Uterus (tissue), 4 donors: ENCODE data around the gene RIT2. TPM values are rescaled to one million over a fixed set of nuclear protein-coding genes. Genes with fewer than 3 reads are reported as not detected.

Experiments
- DNase-seq, 2 donors: peaks; one replicate each; pipeline ENCODE4 v3.0.0-alpha.2; 2019 to 2020
- H3K27ac ChIP-seq, 2 donors: fragments of 200-600 bp; sonication (generic); 1 replicate in 1 of 2; 2 replicates in 1 of 2; pipeline ENCODE4 v1.5.1; 2016 to 2018
- H3K27me3 ChIP-seq, 2 donors: fragments of 200-600 bp; sonication (generic); one replicate each; pipeline ENCODE4 v1.5.1; 2018 to 2019; ENCODE audit warnings: control low read depth in 1 of 2
- H3K36me3 ChIP-seq, 2 donors: fragments of 200-600 bp; sonication (generic); one replicate each; pipeline ENCODE4 v1.5.1; 2019; ENCODE audit warnings: control low read depth in 1 of 2
- H3K4me1 ChIP-seq, 2 donors: fragments of 200-600 bp; sonication (generic); one replicate each; pipeline ENCODE4 v1.5.1; 2018 to 2019; ENCODE audit warnings: control low read depth in 1 of 2
- H3K4me3 ChIP-seq, 2 donors: fragments of 200-600 bp; sonication (generic); 1 replicate in 1 of 2; 2 replicates in 1 of 2; pipeline ENCODE4 v1.5.1; 2018 to 2019; ENCODE audit warnings: mild to moderate bottlenecking in 1 of 2
- H3K9me3 ChIP-seq, 2 donors: fragments of 200-600 bp; sonication (generic); one replicate each; pipeline ENCODE4 v1.5.1; 2019; ENCODE audit warnings: control low read depth in 1 of 2
- POLR2A ChIP-seq, 2 donors: fragments of 450-650 bp; IDR thresholded peaks; one replicate each; pipeline ENCODE4 v1.6.1; 2016; ENCODE audit warnings: antibody characterized with exemption in 2 of 2, mild to moderate bottlenecking in 1 of 2, moderate library complexity in 1 of 2
- intact Hi-C: fragments of 100-400 bp; cut with DNase I; formaldehyde crosslinking; loops from one replicate; pipeline ENCODE4 v1.15.1; 2023; ENCODE audit warnings: low total_unique reads
- total RNA-seq, 4 donors: library from RNA; depleted of rRNA in 3 of 4; stranded (reverse); fragments of >200 nt in 3 of 4; gene quantifications; one replicate each; pipeline versions ENCODE4 v1.1.0 to v1.2.4, GENCODE V29; 2014 to 2023
- TF ChIP-seq, protein P1 (sequence below), 4 experiments: fragments of 200-600 bp in 2 of 4; fragments of 450-650 bp in 2 of 4; sonication (generic) in 2 of 4; IDR thresholded peaks; one replicate each; pipeline ENCODE4 v1.5.1; 2016 to 2019; ENCODE audit warnings: antibody characterized with exemption in 4 of 4, mild to moderate bottlenecking in 2 of 4, moderate library complexity in 1 of 4
- donor health status: DM: yes; HTN: yes; CAD: no.

Gene RIT2
- total RNA-seq, 4 donors from 2014 or later, result not detected

DNA sequence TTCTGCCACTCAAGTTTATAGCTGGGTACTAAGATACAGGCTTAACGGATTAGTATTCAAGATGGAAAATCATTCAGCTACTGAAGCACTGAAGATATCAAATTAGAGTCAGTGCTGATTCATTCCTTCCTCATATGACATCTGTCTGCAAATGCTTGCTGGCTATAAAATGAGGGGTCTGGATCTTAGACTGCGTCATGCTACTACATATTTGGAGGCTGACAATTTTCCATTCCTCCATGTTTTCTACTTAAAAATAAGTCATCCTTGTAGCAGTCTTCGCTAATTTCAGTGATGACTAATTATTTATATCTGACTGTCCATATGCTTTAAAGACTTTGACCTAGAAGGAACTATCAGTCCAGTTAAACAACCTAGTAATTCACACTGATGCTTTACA is 233.4 kb downstream of the RIT2 start:
- peaks cover 0 to 4% of the 10 kb centered on the region in 2 donors for H3K27me3 ChIP-seq
- DNase-seq, result no peak
- H3K27ac ChIP-seq, result no peak overlapping the region
- H3K4me3 ChIP-seq, result no peak overlapping the region
- H3K4me1 ChIP-seq, result no peaks in the 10 kb centered on the region
- H3K9me3 ChIP-seq, result no peaks in the 10 kb centered on the region
- TF ChIP-seq, protein P1, sequence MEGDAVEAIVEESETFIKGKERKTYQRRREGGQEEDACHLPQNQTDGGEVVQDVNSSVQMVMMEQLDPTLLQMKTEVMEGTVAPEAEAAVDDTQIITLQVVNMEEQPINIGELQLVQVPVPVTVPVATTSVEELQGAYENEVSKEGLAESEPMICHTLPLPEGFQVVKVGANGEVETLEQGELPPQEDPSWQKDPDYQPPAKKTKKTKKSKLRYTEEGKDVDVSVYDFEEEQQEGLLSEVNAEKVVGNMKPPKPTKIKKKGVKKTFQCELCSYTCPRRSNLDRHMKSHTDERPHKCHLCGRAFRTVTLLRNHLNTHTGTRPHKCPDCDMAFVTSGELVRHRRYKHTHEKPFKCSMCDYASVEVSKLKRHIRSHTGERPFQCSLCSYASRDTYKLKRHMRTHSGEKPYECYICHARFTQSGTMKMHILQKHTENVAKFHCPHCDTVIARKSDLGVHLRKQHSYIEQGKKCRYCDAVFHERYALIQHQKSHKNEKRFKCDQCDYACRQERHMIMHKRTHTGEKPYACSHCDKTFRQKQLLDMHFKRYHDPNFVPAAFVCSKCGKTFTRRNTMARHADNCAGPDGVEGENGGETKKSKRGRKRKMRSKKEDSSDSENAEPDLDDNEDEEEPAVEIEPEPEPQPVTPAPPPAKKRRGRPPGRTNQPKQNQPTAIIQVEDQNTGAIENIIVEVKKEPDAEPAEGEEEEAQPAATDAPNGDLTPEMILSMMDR (IDR thresholded peaks at IDR 0.05), result no peak
- H3K36me3 ChIP-seq, result no peaks in the 10 kb centered on the region
- intact Hi-C loops, result no loop called here

DNA sequence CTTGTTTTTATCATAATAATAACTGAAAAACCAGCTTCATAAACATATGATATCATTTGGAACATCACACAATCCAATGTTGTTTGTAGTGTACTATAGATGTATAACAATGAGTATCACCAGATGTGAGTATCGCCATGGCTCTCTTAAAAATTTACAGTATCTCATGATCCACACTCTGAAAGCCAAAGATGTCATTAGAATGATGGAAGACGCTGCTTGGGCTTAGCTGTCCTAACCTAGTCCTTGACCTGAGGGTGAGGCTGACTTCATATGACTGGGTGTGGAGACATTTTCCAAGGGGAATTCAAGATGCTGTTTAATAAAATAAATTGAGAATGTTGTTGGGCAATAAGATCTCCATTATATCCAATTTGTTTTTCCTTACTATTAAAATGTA is 242.6 kb downstream of the RIT2 start:
- no peak overlapping the region for H3K4me3 ChIP-seq
- intact Hi-C loops, result no loop called here
- DNase-seq, result no peak
- no peaks in the 10 kb centered on the region for H3K27me3 ChIP-seq
- H3K9me3 ChIP-seq, result no peaks in the 10 kb centered on the region
- H3K4me1 ChIP-seq, result no peaks in the 10 kb centered on the region
- H3K36me3 ChIP-seq, result no peaks in the 10 kb centered on the region
- TF ChIP-seq, protein P1 (IDR thresholded peaks at IDR 0.05), result no peak
- TF ChIP-seq POLR2A (IDR thresholded peaks at IDR 0.05), result no peak
- H3K27ac ChIP-seq, result no peak overlapping the region

DNA sequence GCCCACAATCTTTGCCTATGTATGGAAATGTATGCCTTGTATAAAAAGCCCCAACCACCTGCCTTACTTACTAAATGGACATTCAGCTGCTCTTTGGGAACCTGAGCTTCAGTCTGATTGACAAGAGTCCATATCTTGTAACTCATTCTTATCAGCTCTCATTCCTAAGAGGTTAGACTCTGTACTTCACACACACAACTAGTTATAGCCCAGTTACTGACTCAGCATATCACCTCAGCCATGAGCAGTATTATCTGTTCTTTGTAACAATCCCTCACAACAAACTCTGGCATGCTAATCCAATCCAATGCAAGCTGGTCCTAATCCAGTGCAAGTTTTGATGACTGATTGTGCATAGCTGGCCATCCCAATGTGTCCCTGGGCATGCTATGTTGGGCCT is 250.6 kb downstream of the RIT2 start:
- no peak overlapping the region for H3K27ac ChIP-seq
- no peaks in the 10 kb centered on the region for H3K4me1 ChIP-seq
- H3K9me3 ChIP-seq, result no peaks in the 10 kb centered on the region
- H3K27me3 ChIP-seq, result no peaks in the 10 kb centered on the region
- H3K36me3 ChIP-seq, result no peaks in the 10 kb centered on the region
- no peak for DNase-seq
- H3K4me3 ChIP-seq, result no peak overlapping the region
- no peak for TF ChIP-seq POLR2A (IDR thresholded peaks at IDR 0.05)
- TF ChIP-seq, protein P1 (IDR thresholded peaks at IDR 0.05), result no peak
- intact Hi-C loops, result no loop called here

DNA sequence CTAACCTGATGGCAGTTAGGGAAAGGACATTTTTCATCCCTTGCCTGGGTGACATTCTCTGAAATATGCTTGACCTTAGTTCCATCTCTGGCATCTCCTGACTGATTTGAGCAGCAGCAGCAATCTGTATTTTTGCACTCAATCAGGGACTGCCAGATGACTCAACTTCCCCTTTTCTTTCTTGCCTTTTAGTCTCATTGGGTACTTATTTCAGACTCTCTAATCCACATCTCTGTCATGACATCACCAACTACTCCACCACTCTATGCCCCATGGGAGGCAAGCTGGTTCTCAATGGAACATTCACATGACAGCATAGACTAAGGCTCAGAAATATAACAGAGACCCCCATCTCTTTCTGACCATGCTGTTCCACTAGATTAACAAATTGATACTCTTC is 254.2 kb downstream of the RIT2 start:
- TF ChIP-seq, protein P1 (IDR thresholded peaks at IDR 0.05), result no peak
- TF ChIP-seq POLR2A (IDR thresholded peaks at IDR 0.05), result no peak
- intact Hi-C loops, result no loop called here
- H3K4me3 ChIP-seq, result no peak overlapping the region
- DNase-seq, result no peak
- H3K27me3 ChIP-seq, result no peaks in the 10 kb centered on the region
- no peaks in the 10 kb centered on the region for H3K9me3 ChIP-seq
- no peaks in the 10 kb centered on the region for H3K4me1 ChIP-seq
- H3K36me3 ChIP-seq, result no peaks in the 10 kb centered on the region
- H3K27ac ChIP-seq, result no peak overlapping the region

DNA sequence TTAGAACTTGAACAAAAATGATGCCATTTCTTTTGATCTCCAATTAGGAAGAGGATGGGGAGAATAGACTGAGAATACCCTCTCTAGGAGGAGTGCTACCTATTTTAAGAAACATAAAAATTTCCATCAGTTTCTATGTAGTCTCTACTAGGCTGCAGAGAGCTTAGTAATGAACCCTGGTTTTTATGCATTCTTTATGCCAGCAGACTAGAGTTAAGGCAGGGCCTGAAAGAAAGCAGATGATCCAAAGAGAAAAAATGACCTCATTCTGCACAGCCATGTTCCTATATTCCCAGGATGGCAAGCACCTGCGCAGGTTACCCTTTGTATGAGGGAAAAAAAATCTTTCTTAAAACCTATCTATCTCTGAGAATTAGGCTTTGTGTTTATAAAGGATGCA is 254.9 kb downstream of the RIT2 start:
- intact Hi-C loops, result no loop called here

DNA sequence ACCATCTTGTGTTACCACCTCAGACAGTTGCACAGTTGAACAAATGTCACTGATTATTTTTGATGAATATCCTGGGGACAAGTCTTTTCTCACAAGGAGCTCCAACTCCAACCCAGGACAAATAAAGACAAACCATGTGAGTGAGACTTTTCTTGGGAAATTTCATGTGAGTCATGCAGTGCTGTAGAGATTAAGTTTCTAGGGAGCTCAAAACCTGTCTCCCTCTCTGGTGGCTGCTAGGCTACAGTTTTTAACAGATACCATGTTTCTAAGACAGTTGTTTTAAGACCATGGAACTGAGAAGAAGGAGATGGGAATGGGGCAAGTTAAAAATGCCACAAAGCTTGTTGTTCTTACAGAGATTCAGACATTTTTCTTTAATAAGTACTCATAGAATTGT is 255.5 kb downstream of the RIT2 start:
- no peaks in the 10 kb centered on the region for H3K9me3 ChIP-seq
- no peaks in the 10 kb centered on the region for H3K4me1 ChIP-seq
- no peaks in the 10 kb centered on the region for H3K27me3 ChIP-seq
- TF ChIP-seq, protein P1 (IDR thresholded peaks at IDR 0.05), result no peak
- TF ChIP-seq POLR2A (IDR thresholded peaks at IDR 0.05), result no peak
- H3K36me3 ChIP-seq, result no peaks in the 10 kb centered on the region
- H3K4me3 ChIP-seq, result no peak overlapping the region
- H3K27ac ChIP-seq, result no peak overlapping the region
- DNase-seq, result no peak
- intact Hi-C loops, result no loop called here

More for the DNA sequence above, 254.9 kb downstream of the RIT2 start:
- Histone ChIP-seq H3K9me3 (no peaks in the 10 kb centered on the region), H3K27me3 (no peaks in the 10 kb centered on the region), H3K4me1 (no peaks in the 10 kb centered on the region), H3K36me3 (no peaks in the 10 kb centered on the region), H3K4me3 (no peak overlapping the region), H3K27ac (no peak overlapping the region)
- no peak for DNase-seq
- no peak for TF ChIP-seq POLR2A (IDR thresholded peaks at IDR 0.05)
